ENCODE data around the gene GRIFIN. TPM values are rescaled to one million over a fixed set of nuclear protein-coding genes. Genes with fewer than 3 reads are reported as not detected.

The GRIFIN gene
- total RNA-seq, 1 donor from 2014 or later, result not detected

- Histone ChIP-seq H3K4me3 (ENCODE audit: insufficient read depth, low read depth, low read length) (peak overlapping the region; percentile 52), H3K4me2 (ENCODE audit: low read length) (peak overlapping the region; percentile 87), H4K20me1 (ENCODE audit: insufficient read depth, low read length) (peaks cover 51% of the 10 kb centered on the region), H3K79me2 (ENCODE audit: insufficient read depth, low read length) (peaks cover 45% of the 10 kb centered on the region), H3K36me3 (ENCODE audit: insufficient read depth, low read length) (no peaks in the 10 kb centered on the region), H3K27me3 (ENCODE audit: insufficient read depth, low read length) (no peaks in the 10 kb centered on the region), H3K4me1 (ENCODE audit: insufficient read depth, low read length) (peaks cover 65% of the 10 kb centered on the region), H3K9ac (ENCODE audit: low read length) (peak overlapping the region; percentile 76), H2AFZ (ENCODE audit: low read depth, low read length) (no peak overlapping the region), H3K9me3 (ENCODE audit: insufficient read depth, low read depth, low read length) (no peaks in the 10 kb centered on the region), H3K27ac (ENCODE audit: low read depth, low read length) (peak overlapping the region; percentile 70)
- FAIRE-seq (no peak), DNase-seq (ENCODE audit: low read depth) (peak; percentile 82)
- Mint-ChIP-seq H3K4me1 (ENCODE audit: low read depth, unreplicated experiment) (peaks cover 24% of the 10 kb centered on the region), H3K27me3 (ENCODE audit: low read depth, unreplicated experiment) (no peaks in the 10 kb centered on the region), H3K27ac (ENCODE audit: unreplicated experiment) (peak overlapping the region; percentile 93), H3K4me3 (ENCODE audit: unreplicated experiment) (peak overlapping the region; percentile 90), H3K36me3 (ENCODE audit: low read depth, unreplicated experiment) (peaks cover 4% of the 10 kb centered on the region), H3K9me3 (ENCODE audit: unreplicated experiment) (no peaks in the 10 kb centered on the region)
- no peak for TF ChIP-seq EZH2 (IDR thresholded peaks at IDR 0.05; ENCODE audit: insufficient read depth, low read length)
- no peak for TF ChIP-seq CTCF (IDR thresholded peaks at IDR 0.05; ENCODE audit: insufficient read depth, low read depth, low read length)
Observed at GRCh38 chr7:2522780-2523433, 46.7 kb upstream of the GRIFIN start.

- Histone ChIP-seq H3K9ac (ENCODE audit: low read length) (peak overlapping the region; percentile 76), H3K9me3 (ENCODE audit: insufficient read depth, low read depth, low read length) (no peaks in the 10 kb centered on the region), H4K20me1 (ENCODE audit: insufficient read depth, low read length) (peaks cover 44% of the 10 kb centered on the region), H2AFZ (ENCODE audit: low read depth, low read length) (no peak overlapping the region), H3K4me3 (ENCODE audit: insufficient read depth, low read depth, low read length) (peak overlapping the region; percentile 64), H3K27ac (ENCODE audit: low read depth, low read length) (peak overlapping the region; percentile 37), H3K4me1 (ENCODE audit: insufficient read depth, low read length) (peaks cover 65% of the 10 kb centered on the region), H3K36me3 (ENCODE audit: insufficient read depth, low read length) (no peaks in the 10 kb centered on the region), H3K4me2 (ENCODE audit: low read length) (peak overlapping the region; percentile 87), H3K79me2 (ENCODE audit: insufficient read depth, low read length) (peaks cover 45% of the 10 kb centered on the region), H3K27me3 (ENCODE audit: insufficient read depth, low read length) (no peaks in the 10 kb centered on the region)
- peaks cover 4% of the 10 kb centered on the region for H3K36me3 Mint-ChIP-seq (ENCODE audit: low read depth, unreplicated experiment)
- peak overlapping the region; percentile 90 for H3K4me3 Mint-ChIP-seq (ENCODE audit: unreplicated experiment)
- H3K4me1 Mint-ChIP-seq (ENCODE audit: low read depth, unreplicated experiment), result peaks cover 24% of the 10 kb centered on the region
- H3K9me3 Mint-ChIP-seq (ENCODE audit: unreplicated experiment), result no peaks in the 10 kb centered on the region
- no peak for FAIRE-seq
- no peak for TF ChIP-seq CTCF (IDR thresholded peaks at IDR 0.05; ENCODE audit: insufficient read depth, low read depth, low read length)
- H3K27me3 Mint-ChIP-seq (ENCODE audit: low read depth, unreplicated experiment), result no peaks in the 10 kb centered on the region
- H3K27ac Mint-ChIP-seq (ENCODE audit: unreplicated experiment), result peak overlapping the region; percentile 59
- no peak for DNase-seq (ENCODE audit: low read depth)
Observed at GRCh38 chr7:2521952-2522591, 45.9 kb upstream of the GRIFIN start.

- peak overlapping the region; percentile 76 for H3K9ac ChIP-seq (ENCODE audit: low read length)
- FAIRE-seq (no peak), DNase-seq (ENCODE audit: low read depth) (no peak)
- H3K4me3 ChIP-seq (ENCODE audit: insufficient read depth, low read depth, low read length), result peak overlapping the region; percentile 64
- Mint-ChIP-seq H3K27me3 (ENCODE audit: low read depth, unreplicated experiment) (no peaks in the 10 kb centered on the region), H3K4me3 (ENCODE audit: unreplicated experiment) (peak overlapping the region; percentile 90), H3K9me3 (ENCODE audit: unreplicated experiment) (no peaks in the 10 kb centered on the region), H3K4me1 (ENCODE audit: low read depth, unreplicated experiment) (peaks cover 24% of the 10 kb centered on the region), H3K36me3 (ENCODE audit: low read depth, unreplicated experiment) (peaks cover 4% of the 10 kb centered on the region), H3K27ac (ENCODE audit: unreplicated experiment) (no peak overlapping the region)
- H4K20me1 ChIP-seq (ENCODE audit: insufficient read depth, low read length), result peaks cover 38% of the 10 kb centered on the region
- H3K36me3 ChIP-seq (ENCODE audit: insufficient read depth, low read length), result no peaks in the 10 kb centered on the region
- H3K27me3 ChIP-seq (ENCODE audit: insufficient read depth, low read length), result no peaks in the 10 kb centered on the region
- TF ChIP-seq EZH2 (IDR thresholded peaks at IDR 0.05; ENCODE audit: insufficient read depth, low read length), result no peak
- TF ChIP-seq CTCF (IDR thresholded peaks at IDR 0.05; ENCODE audit: insufficient read depth, low read depth, low read length), result no peak
- peaks cover 45% of the 10 kb centered on the region for H3K79me2 ChIP-seq (ENCODE audit: insufficient read depth, low read length)
- H3K9me3 ChIP-seq (ENCODE audit: insufficient read depth, low read depth, low read length), result no peaks in the 10 kb centered on the region
- H3K27ac ChIP-seq (ENCODE audit: low read depth, low read length), result peak overlapping the region; percentile 37
- H3K4me1 ChIP-seq (ENCODE audit: insufficient read depth, low read length), result peaks cover 67% of the 10 kb centered on the region
- H3K4me2 ChIP-seq (ENCODE audit: low read length), result peak overlapping the region; percentile 87
- no peak overlapping the region for H2AFZ ChIP-seq (ENCODE audit: low read depth, low read length)
Observed at GRCh38 chr7:2521341-2521745, 45.1 kb upstream of the GRIFIN start.

Data from astrocyte (in vitro differentiated cells and primary cell).